IMR-90 (cell line): ENCODE measurements around the gene AJAP1. TPM values are rescaled to one million over a fixed set of nuclear protein-coding genes. Genes with fewer than 3 reads are reported as not detected.

ENCODE experiments used
- ATAC-seq: fragments of 200-7000 bp; cut with Tn5 transposase; 2 replicates; pipeline ENCODE4 v1.9.1; 2020; ENCODE audit warnings: low read depth, mild to moderate bottlenecking, moderate library complexity
- BruUV-seq: library from RNA; stranded (reverse); fragments of 400-500 nt; replicated peaks from 2 replicates; lab custom pipeline; 2021; lab: Mats Ljungman, UMichigan
- CTCF ChIA-PET: fragments of 300-600 bp; formaldehyde crosslinking; extraction: SDS; loops from one replicate; lab custom pipeline; 2021; ENCODE audit warnings: antibody characterized with exemption; lab: Yijun Ruan, JAX
- POLR2A ChIA-PET: fragments of 300-600 bp; sonication (Branson Sonifier 250); formaldehyde crosslinking; loops from one replicate; lab custom pipeline; 2022; ENCODE audit warnings: antibody characterized with exemption; ENCODE audit not compliant: unreplicated experiment; lab: Charles Lee
- DNase-seq: peaks from one replicate; pipeline ENCODE4 v3.0.0; 2013
- H2AFZ ChIP-seq: replicated peaks from 2 replicates; pipeline ENCODE3; 2013; ENCODE audit warnings: low read length, mild to moderate bottlenecking; ENCODE audit not compliant: poor library complexity
- H2AK5ac ChIP-seq: 2 replicates; pipeline ENCODE4 v1.6.1; 2013; ENCODE audit warnings: low read depth, low read length, inconsistent platforms
- H2AK9ac ChIP-seq: replicated peaks from 2 replicates; pipeline ENCODE3; 2013; ENCODE audit warnings: mild to moderate bottlenecking, low read depth, low read length, moderate library complexity; ENCODE audit not compliant: poor library complexity
- H2BK120ac ChIP-seq: 2 replicates; pipeline ENCODE4 v1.6.1; 2013; ENCODE audit warnings: low read depth, low read length, inconsistent platforms
- H2BK15ac ChIP-seq: 3 replicates; pipeline ENCODE4 v1.6.1; 2013; ENCODE audit warnings: low read depth, low read length, inconsistent platforms
- H2BK20ac ChIP-seq: 2 replicates; pipeline ENCODE4 v1.6.1; 2013; ENCODE audit warnings: low read depth, mild to moderate bottlenecking, inconsistent platforms, low read length, moderate library complexity
- H2BK5ac ChIP-seq: 2 replicates; pipeline ENCODE4 v1.6.1; 2013; ENCODE audit warnings: mild to moderate bottlenecking, low read depth, low read length, inconsistent platforms; ENCODE audit not compliant: poor library complexity, severe bottlenecking
- H3K14ac ChIP-seq: replicated peaks from 2 replicates; pipeline ENCODE4 v1.6.1; 2013; ENCODE audit warnings: low read depth, low read length, inconsistent platforms
- H3K18ac ChIP-seq: 2 replicates; pipeline ENCODE4 v1.6.1; 2013; ENCODE audit warnings: low read depth, low read length, control low read depth
- H3K23ac ChIP-seq: 2 replicates; pipeline ENCODE4 v1.6.1; 2013; ENCODE audit warnings: low read depth, low read length, inconsistent platforms
- H3K27ac ChIP-seq: 2 replicates; pipeline ENCODE4 v1.5.1; 2013; ENCODE audit warnings: mild to moderate bottlenecking, control low read depth, low read length; ENCODE audit not compliant: insufficient read depth
- H3K27me3 ChIP-seq: 2 replicates; pipeline ENCODE4 v1.6.1; 2013; ENCODE audit warnings: low read length; ENCODE audit not compliant: control insufficient read depth, insufficient read depth
- H3K36me3 ChIP-seq: 2 replicates; pipeline ENCODE4 v1.6.1; 2013; ENCODE audit warnings: low read length, mixed read lengths; ENCODE audit not compliant: control insufficient read depth, insufficient read depth
- H3K4ac ChIP-seq: 2 replicates; pipeline ENCODE4 v1.6.1; 2013; ENCODE audit warnings: low read depth, low read length, inconsistent platforms
- H3K4me1 ChIP-seq: 2 replicates; pipeline ENCODE4 v1.6.1; 2013; ENCODE audit warnings: low read length, mixed read lengths; ENCODE audit not compliant: control insufficient read depth, insufficient read depth
- H3K4me2 ChIP-seq: 2 replicates; pipeline ENCODE4 v1.6.1; 2013; ENCODE audit warnings: low read depth, mild to moderate bottlenecking, control low read depth, low read length, moderate library complexity
- H3K4me3 ChIP-seq: 2 replicates; pipeline ENCODE4 v1.5.1; 2013; ENCODE audit warnings: low read depth, mild to moderate bottlenecking, control low read depth, low read length, moderate library complexity; ENCODE audit not compliant: insufficient read depth
- H3K56ac ChIP-seq: 2 replicates; pipeline ENCODE4 v1.6.1; 2013; ENCODE audit warnings: low read length, inconsistent platforms; ENCODE audit not compliant: insufficient read depth; ENCODE audit errors: extremely low read depth
- H3K79me1 ChIP-seq, 2 experiments: 2 replicates each; pipeline ENCODE4 v1.6.1; 2013; ENCODE audit warnings: low read length in 2 of 2, inconsistent platforms in 1 of 2, low read depth in 1 of 2
- H3K9ac ChIP-seq: 2 replicates; pipeline ENCODE4 v1.6.1; 2013; ENCODE audit warnings: low read depth, low read length, control low read depth
- H3K9me1 ChIP-seq: 2 replicates; pipeline ENCODE4 v1.6.1; 2013; ENCODE audit warnings: low read length, inconsistent platforms; ENCODE audit not compliant: insufficient read depth
- H3K9me3 ChIP-seq: 2 replicates; pipeline ENCODE4 v1.6.1; 2013; ENCODE audit warnings: low read length; ENCODE audit not compliant: control insufficient read depth, insufficient read depth
- H4K20me1 ChIP-seq: 2 replicates; pipeline ENCODE4 v1.6.1; 2013; ENCODE audit warnings: low read length, inconsistent platforms; ENCODE audit not compliant: insufficient read depth
- H4K5ac ChIP-seq: 2 replicates; pipeline ENCODE4 v1.6.1; 2013; ENCODE audit warnings: mild to moderate bottlenecking, low read depth, low read length, control low read depth
- H4K8ac ChIP-seq, 2 experiments: 2 replicates each; pipeline ENCODE4 v1.6.1; 2013; ENCODE audit warnings: low read depth in 2 of 2, low read length in 2 of 2, control low read depth in 1 of 2, inconsistent platforms in 1 of 2
- H4K91ac ChIP-seq: 2 replicates; pipeline ENCODE4 v1.6.1; 2013; ENCODE audit warnings: low read depth, low read length, inconsistent platforms; ENCODE audit not compliant: insufficient read depth
- CEBPB ChIP-seq: IDR thresholded peaks from 2 replicates; pipeline ENCODE4 v1.6.1; 2012; ENCODE audit warnings: low read depth, low read length, improper control_type of control experiment
- ELK1 ChIP-seq: fragments of 150-350 bp; IDR thresholded peaks from 2 replicates; pipeline ENCODE4 v1.6.1; 2016; ENCODE audit warnings: low read depth, mild to moderate bottlenecking, low read length, moderate library complexity, borderline replicate concordance
- MAZ ChIP-seq: IDR thresholded peaks from 2 replicates; pipeline ENCODE4 v1.6.1; 2012; ENCODE audit warnings: low read depth, mild to moderate bottlenecking, low read length, improper control_type of control experiment, moderate library complexity, borderline replicate concordance
- MXI1 ChIP-seq: IDR thresholded peaks from 2 replicates; pipeline ENCODE4 v1.6.1; 2012; ENCODE audit warnings: low read depth, mild to moderate bottlenecking, low read length, moderate library complexity, borderline replicate concordance
- NFE2L2 ChIP-seq: fragments of 150-350 bp; IDR thresholded peaks from 2 replicates; pipeline ENCODE4 v1.6.1; 2016; ENCODE audit warnings: low read depth, mild to moderate bottlenecking, low read length
- POLR2A ChIP-seq: IDR thresholded peaks from 2 replicates; pipeline ENCODE4 v1.6.1; 2012; ENCODE audit warnings: mild to moderate bottlenecking, low read depth, low read length
- RAD21 ChIP-seq: IDR thresholded peaks from 2 replicates; pipeline ENCODE4 v1.6.1; 2012; ENCODE audit warnings: low read length, improper control_type of control experiment
- RCOR1 ChIP-seq: IDR thresholded peaks from 2 replicates; pipeline ENCODE4 v1.6.1; 2012; ENCODE audit warnings: mild to moderate bottlenecking, low read length, improper control_type of control experiment; ENCODE audit not compliant: insufficient replicate concordance
- USF2 ChIP-seq: fragments of 150-350 bp; IDR thresholded peaks from 2 replicates; pipeline ENCODE4 v1.6.1; 2017; ENCODE audit warnings: mild to moderate bottlenecking, antibody characterized with exemption, low read length, low read depth
- WGBS, 2 experiments: methylation state at CpG; one replicate each; pipeline versions ENCODE4 v1.1.5 to v1.1.7; 2013; ENCODE audit warnings: missing lambda C conversion rate in 2 of 2; ENCODE audit not compliant: insufficient read length in 1 of 2; ENCODE audit errors: extremely low coverage in 2 of 2; 5-methylcytosine and 5-hydroxymethylcytosine counted together
- dilution Hi-C: fragments of 300-500 bp; cut with HindIII; formaldehyde crosslinking; loops from one replicate; pipeline ENCODE4 v1.14.3; 2018; ENCODE audit warnings: low sequenced_read_pairs; ENCODE audit not compliant: unreplicated experiment
- in situ Hi-C: fragments of 300-500 bp; cut with MboI; formaldehyde crosslinking; loops from 3 replicates; pipeline ENCODE4 v1.14.3; 2019; ENCODE audit warnings: low sequenced_read_pairs, inconsistent platforms, mixed read lengths
- intact Hi-C: fragments of 100-400 bp; cut with micrococcal nuclease; formaldehyde crosslinking; loops from 2 replicates; pipeline ENCODE4 v1.10.0; 2022
- polyA plus RNA-seq, 3 experiments: library from polyadenylated mRNA; depleted of rRNA; stranded (reverse); fragments of >200 nt; gene quantifications; 2 replicates each; pipeline ENCODE4 v1.2.3, GENCODE V29; 2012; ENCODE audit warnings: low replicate concordance in 1 of 3
- total RNA-seq: library from RNA; depleted of rRNA; stranded (reverse); fragments of >200 nt; gene quantifications from 2 replicates; pipeline ENCODE4 v1.2.3, GENCODE V29; 2012

Gene AJAP1
- total and polyA plus RNA-seq, 2 of the 4 experiments (the other 2 are of a cell fraction): under 0.01 to 0.02 TPM

- Histone ChIP-seq H3K4me3 (no peak overlapping the region), H3K27ac (no peak overlapping the region), H2BK120ac (no peak overlapping the region), H3K79me1 (no peaks in the 10 kb centered on the region), H2AFZ (no peak overlapping the region), H2BK15ac (no peak overlapping the region), H3K9ac (no peak overlapping the region), H4K20me1 (no peaks in the 10 kb centered on the region), H2AK9ac (no peak overlapping the region), H3K9me3 (peaks cover 78% of the 10 kb centered on the region), H4K8ac (no peak overlapping the region), H4K91ac (no peak overlapping the region), H3K18ac (no peak overlapping the region), H3K23ac (no peak overlapping the region), H3K4me2 (no peak overlapping the region), H3K14ac (no peak overlapping the region), H3K4me1 (no peaks in the 10 kb centered on the region), H3K27me3 (no peaks in the 10 kb centered on the region), H2BK20ac (no peak overlapping the region), H2BK5ac (no peak overlapping the region), H2AK5ac (no peak overlapping the region), H3K9me1 (no peaks in the 10 kb centered on the region), H4K5ac (no peak overlapping the region), H3K4ac (no peak overlapping the region), H3K36me3 (no peaks in the 10 kb centered on the region), H3K56ac (no peak overlapping the region)
- intact Hi-C loops: no loop called here
- ATAC-seq: no peak
- CTCF ChIA-PET: no interaction called here
- no peak for TF ChIP-seq CEBPB
- no peak for TF ChIP-seq NFE2L2
- no peak for TF ChIP-seq MXI1
- no peak for TF ChIP-seq ELK1
- TF ChIP-seq USF2: no peak
- TF ChIP-seq RAD21: no peak
- no peak for TF ChIP-seq RCOR1
- TF ChIP-seq POLR2A: no peak
- no peak for TF ChIP-seq MAZ
- no TSS peak for BruUV-seq
- DNase-seq: no peak
- dilution Hi-C loops: no loop called here
- WGBS, 2 experiments: no CpG with 5 or more reads among the region's 12 CpGs
- POLR2A ChIA-PET: no interaction called here
- in situ Hi-C loops: no loop called here
Measured at GRCh38 chr1:4724001-4724400, 69.6 kb downstream of the AJAP1 start.
